B cell (primary cell): ENCODE data around the gene TMEM132D. TPM values are rescaled to one million over a fixed set of nuclear protein-coding genes. Genes with fewer than 3 reads are reported as not detected.

Source experiments
- ATAC-seq: fragments of 200-7000 bp; cut with Tn5 transposase; one replicate; pipeline ENCODE4 v1.10.0; 2021; ENCODE audit warnings: low read depth, mild to moderate bottlenecking, moderate number of reproducible peaks, moderate library complexity
- CTCF ChIA-PET: fragments of 350-600 bp; sonication (Branson Sonifier 250); formaldehyde crosslinking; loops from one replicate; lab custom pipeline; 2021; ENCODE audit warnings: antibody characterized with exemption, inconsistent platforms; lab: Charles Lee
- POLR2A ChIA-PET: fragments of 350-600 bp; sonication (Branson Sonifier 250); formaldehyde crosslinking; loops from one replicate; lab custom pipeline; 2021; ENCODE audit warnings: antibody characterized with exemption; lab: Charles Lee
- DNase-seq: peaks from one replicate; pipeline ENCODE4 v3.0.0; 2013
- H2AFZ ChIP-seq: 2 replicates; pipeline ENCODE4 v1.6.1; 2012; ENCODE audit warnings: mild to moderate bottlenecking, low read depth, low read length; ENCODE audit not compliant: insufficient read depth, poor library complexity, severe bottlenecking
- H3K27ac ChIP-seq, 2 donors: 1 replicate in 1 of 2; 2 replicates in 1 of 2; pipeline ENCODE4 v1.5.1; 2012 to 2013; ENCODE audit warnings: low read length in 2 of 2, mild to moderate bottlenecking in 2 of 2, moderate library complexity in 1 of 2
- H3K27me3 ChIP-seq, 4 experiments: fragments of 200-600 bp in 1 of 4; sonication (generic) in 1 of 4; replicated peaks in 1 of 4; 1 replicate in 2 of 4; 2 replicates in 2 of 4; pipeline versions ENCODE4 v1.6.1 to v1.7.0; 2013 to 2016; ENCODE audit warnings: low read length in 3 of 4, mild to moderate bottlenecking in 2 of 4, mixed read lengths in 1 of 4, moderate library complexity in 1 of 4; ENCODE audit not compliant: insufficient read depth in 4 of 4, control insufficient read depth in 3 of 4; ENCODE audit errors: control extremely low read depth in 1 of 4
- H3K36me3 ChIP-seq, 2 experiments: replicated peaks in 1 of 2; 1 replicate in 1 of 2; 2 replicates in 1 of 2; pipeline versions ENCODE4 v1.6.1 to v1.7.1; 2013; ENCODE audit warnings: low read length in 1 of 2; ENCODE audit not compliant: insufficient read depth in 2 of 2, control insufficient read depth in 1 of 2; ENCODE audit errors: control extremely low read depth in 1 of 2, extremely low read depth in 1 of 2
- H3K4me1 ChIP-seq, 2 donors: fragments of 200-600 bp in 1 of 2; sonication (generic) in 1 of 2; 1 replicate in 1 of 2; 2 replicates in 1 of 2; pipeline versions ENCODE4 v1.5.1 to v1.6.1; 2013 to 2017; ENCODE audit warnings: low read length in 2 of 2; ENCODE audit not compliant: control insufficient read depth in 2 of 2, insufficient read depth in 2 of 2
- H3K4me2 ChIP-seq: replicated peaks from 2 replicates; pipeline ENCODE3; 2012; ENCODE audit warnings: mild to moderate bottlenecking, low read depth, low read length; ENCODE audit not compliant: poor library complexity, severe bottlenecking
- H3K4me3 ChIP-seq, 5 experiments: fragments of 200-600 bp in 1 of 5; sonication (generic) in 1 of 5; 1 replicate in 3 of 5; 2 replicates in 2 of 5; pipeline versions ENCODE4 v1.5.1 to v1.7.0; 2011 to 2016; ENCODE audit warnings: low read length in 4 of 5, mild to moderate bottlenecking in 4 of 5, low read depth in 2 of 5, control low read depth in 1 of 5, moderate library complexity in 1 of 5; ENCODE audit not compliant: insufficient read depth in 1 of 5; ENCODE audit errors: control extremely low read depth in 1 of 5, extremely low read depth in 1 of 5
- H3K79me2 ChIP-seq: fragments of 200-600 bp; sonication (generic); one replicate; pipeline ENCODE4 v1.6.0; 2016; ENCODE audit warnings: low read length; ENCODE audit not compliant: control insufficient read depth, insufficient read depth
- H3K9ac ChIP-seq: fragments of 200-600 bp; sonication (generic); 2 replicates; pipeline ENCODE4 v1.6.1; 2017; ENCODE audit warnings: mild to moderate bottlenecking, low read length, moderate library complexity
- H3K9me3 ChIP-seq, 3 donors: one replicate each; pipeline versions ENCODE4 v1.6.1 to v1.7.1; 2013; ENCODE audit warnings: low read length in 2 of 3; ENCODE audit not compliant: control insufficient read depth in 2 of 3, insufficient read depth in 1 of 3; ENCODE audit errors: control extremely low read depth in 1 of 3
- H4K20me1 ChIP-seq: 2 replicates; pipeline ENCODE4 v1.6.0; 2012; ENCODE audit warnings: mild to moderate bottlenecking, low read length; ENCODE audit not compliant: insufficient read depth, control insufficient read depth, poor library complexity, severe bottlenecking
- H3K27ac Mint-ChIP-seq: one replicate; pipeline ENCODE4 v1.8.0; 2021; ENCODE audit warnings: mixed read lengths
- H3K27me3 Mint-ChIP-seq: one replicate; pipeline ENCODE4 v1.8.0; 2021; ENCODE audit warnings: mixed read lengths
- H3K4me1 Mint-ChIP-seq: one replicate; pipeline ENCODE4 v1.8.0; 2021; ENCODE audit warnings: mixed read lengths
- H3K4me3 Mint-ChIP-seq: one replicate; pipeline ENCODE4 v1.8.0; 2021; ENCODE audit warnings: mixed read lengths
- H3K9me3 Mint-ChIP-seq: one replicate; pipeline ENCODE4 v1.8.0; 2022; ENCODE audit warnings: mixed read lengths; ENCODE audit not compliant: insufficient read depth
- CTCF ChIP-seq: fragments of 200-600 bp; IDR thresholded peaks from one replicate; pipeline ENCODE4 v1.8.0; 2022; ENCODE audit warnings: antibody characterized with exemption, mild to moderate bottlenecking
- EZH2 ChIP-seq: IDR thresholded peaks from 2 replicates; pipeline ENCODE4 v1.6.1; 2012; ENCODE audit warnings: borderline replicate concordance, low read depth, mild to moderate bottlenecking, moderate library complexity, low read length; ENCODE audit not compliant: insufficient read depth, poor library complexity, severe bottlenecking
- WGBS: methylation state at CpG from one replicate; pipeline ENCODE4 v1.1.5; 2013; ENCODE audit warnings: missing lambda C conversion rate; ENCODE audit not compliant: insufficient coverage; 5-methylcytosine and 5-hydroxymethylcytosine counted together
- intact Hi-C: fragments of 100-400 bp; cut with micrococcal nuclease; formaldehyde crosslinking; loops from one replicate; pipeline ENCODE4 v1.10.0; 2022
- polyA plus RNA-seq: library from polyadenylated mRNA; depleted of rRNA; stranded (reverse); fragments of >200 nt; gene quantifications from 2 replicates; pipeline ENCODE4 v1.2.3, GENCODE V29; 2012
- total RNA-seq, 2 donors: library from RNA; stranded (reverse); fragments of 120-200 nt in 1 of 2; gene quantifications; 1 replicate in 1 of 2; 2 replicates in 1 of 2; pipeline versions ENCODE4 v1.2.3 to v1.2.4, GENCODE V29; 2013 to 2022

Gene TMEM132D
- total and polyA plus RNA-seq, 2 donors (not counting 1 experiment from before 2014, with no cell fraction given): not detected

GRCh38 chr12:129863938-129864337 is 39.9 kb downstream of the TMEM132D start:
- no peak overlapping the region for H2AFZ ChIP-seq

More at GRCh38 chr12:129863938-129864337, 39.9 kb downstream of the TMEM132D start:
- Histone ChIP-seq H3K4me1 (no peaks in the 10 kb centered on the region), H3K36me3 (no peaks in the 10 kb centered on the region), H3K27me3 (no peaks in the 10 kb centered on the region), H4K20me1 (no peaks in the 10 kb centered on the region), H3K79me2 (no peaks in the 10 kb centered on the region), H3K4me3 (no peak overlapping the region), H3K4me2 (no peak overlapping the region), H3K27ac (no peak overlapping the region), H3K9me3 (peaks cover 0 to 6% (median 0%) of the 10 kb centered on the region in 3 donors), H3K9ac (no peak overlapping the region)
- Mint-ChIP-seq H3K27ac (no peak overlapping the region), H3K9me3 (peaks cover 8% of the 10 kb centered on the region), H3K4me3 (no peak overlapping the region), H3K27me3 (no peaks in the 10 kb centered on the region), H3K4me1 (no peaks in the 10 kb centered on the region)
- ChIA-PET CTCF (interaction anchor here (0.9 kb wide), 1 partner anchor 100 kb away, joined by 3 read pairs; no protein-coding TSS in a partner anchor), POLR2A (no interaction called here)
- intact Hi-C loops: no loop called here
- WGBS: 100% methylated on average over 2 of the region's 4 CpGs
- TF ChIP-seq CTCF (no peak), EZH2 (no peak)
- DNase-seq: no peak
- no peak for ATAC-seq
